Heart left ventricle (tissue), 13 donors: ENCODE data around the gene ZFAND6.

Source experiments
- CTCF ChIP-seq, 12 donors: fragments of 200-600 bp; sonication (generic) in 4 of 12; IDR thresholded peaks; one replicate each; pipeline versions ENCODE4 v1.5.0 to v1.8.0; 2018 to 2022; ENCODE audit warnings: antibody characterized with exemption in 12 of 12, mild to moderate bottlenecking in 5 of 12
- POLR2A ChIP-seq, 2 donors: fragments of 450-650 bp; IDR thresholded peaks; one replicate each; pipeline ENCODE4 v1.6.1; 2017; ENCODE audit warnings: antibody characterized with exemption in 2 of 2, mild to moderate bottlenecking in 2 of 2, moderate library complexity in 2 of 2
- donor health status: ischemic (EF 13 %, LVEDD 7.1; RV severe dilation, severe dysfunction).
- donor health status: DM: no; HTN: yes; CAD: no.
- donor health status: DM: no; HTN: no; CAD: no.
- donor health status: ischemic (EF 25% LVEDD 6.9; RV normal size, moderate dysfunction).
- donor health status: ischemic (EF 25% LVEDD 5.7; RV mildly dilated, moderate dysfunction).
- donor health status: ischemic (EF 35%, LVEDD 5.7; RV mildly dilated, moderate dysfunction).
- donor health status: nonischemic (EF 11% LVEDD 7.7; RV severe dilation, severe dysfunction).
- donor health status: DM: yes; HTN: yes; CAD: no.
- donor health status: PGD.
- donor health status: ischemic (EF 29% LVEDD 5.4; RV normal size, mild dysfunction).
- donor health status: nonischemic (EF 23%, LVEDD 6.1; RV moderate dilation, normal function).

GRCh38 chr15:80049046-80049445 lies 10.4 kb upstream of the ZFAND6 start:
- no peak for TF ChIP-seq CTCF (IDR thresholded peaks at IDR 0.05)
- TF ChIP-seq POLR2A (IDR thresholded peaks at IDR 0.05) = no peak
